Heart left ventricle (tissue), 16 donors: Measurements from ENCODE around the gene BDNF. TPM values are rescaled to one million over a fixed set of nuclear protein-coding genes. Genes with fewer than 3 reads are reported as not detected.

ENCODE experiments used
- ATAC-seq, 4 donors: fragments of 200-7000 bp; cut with Tn5 transposase; one replicate each; pipeline ENCODE4 v1.9.1; 2020 to 2022; ENCODE audit warnings: moderate library complexity in 4 of 4, mild to moderate bottlenecking in 3 of 4, moderate number of reproducible peaks in 1 of 4
- DNase-seq, 5 donors: peaks; one replicate each; pipeline ENCODE4 v3.0.0-alpha.2; 2020
- H3K27ac ChIP-seq, 12 donors: fragments of 200-600 bp; sonication (generic) in 4 of 12; one replicate each; pipeline versions ENCODE4 v1.5.0 to v1.8.0; 2016 to 2022; ENCODE audit warnings: mild to moderate bottlenecking in 2 of 12
- H3K27me3 ChIP-seq, 9 donors: fragments of 200-600 bp; sonication (generic) in 2 of 9; one replicate each; pipeline versions ENCODE4 v1.5.1 to v1.8.0; 2016 to 2022; ENCODE audit warnings: mild to moderate bottlenecking in 3 of 9
- H3K36me3 ChIP-seq, 9 donors: fragments of 200-600 bp; sonication (generic) in 2 of 9; one replicate each; pipeline versions ENCODE4 v1.5.0 to v1.8.0; 2018 to 2022; ENCODE audit warnings: mild to moderate bottlenecking in 2 of 9
- H3K4me1 ChIP-seq, 12 donors: fragments of 200-600 bp; sonication (generic) in 4 of 12; one replicate each; pipeline versions ENCODE4 v1.5.0 to v1.8.0; 2016 to 2022; ENCODE audit warnings: mild to moderate bottlenecking in 3 of 12
- H3K4me3 ChIP-seq, 12 donors: fragments of 200-600 bp; sonication (generic) in 4 of 12; one replicate each; pipeline versions ENCODE4 v1.5.0 to v1.8.0; 2017 to 2022; ENCODE audit warnings: mild to moderate bottlenecking in 9 of 12, moderate library complexity in 4 of 12
- H3K9me3 ChIP-seq, 12 donors: fragments of 200-600 bp; sonication (generic) in 4 of 12; one replicate each; pipeline versions ENCODE4 v1.5.0 to v1.8.0; 2016 to 2022; ENCODE audit warnings: mild to moderate bottlenecking in 1 of 12
- CTCF ChIP-seq, 12 donors: fragments of 200-600 bp; sonication (generic) in 4 of 12; IDR thresholded peaks; one replicate each; pipeline versions ENCODE4 v1.5.0 to v1.8.0; 2018 to 2022; ENCODE audit warnings: antibody characterized with exemption in 12 of 12, mild to moderate bottlenecking in 5 of 12
- POLR2A ChIP-seq, 2 donors: fragments of 450-650 bp; IDR thresholded peaks; one replicate each; pipeline ENCODE4 v1.6.1; 2017; ENCODE audit warnings: antibody characterized with exemption in 2 of 2, mild to moderate bottlenecking in 2 of 2, moderate library complexity in 2 of 2
- WGBS, 4 donors: extraction: QIAGEN DNeasy Blood & Tissue Kit in 2 of 4; methylation state at CpG; one replicate each; pipeline versions ENCODE4 v1.1.5 to v1.1.7; 2013 to 2018; 5-methylcytosine and 5-hydroxymethylcytosine counted together
- intact Hi-C, 10 donors: fragments of 100-400 bp; cut with DNase I; formaldehyde crosslinking; loops; one replicate each; pipeline versions ENCODE4 v1.11.1 to v1.14.2; 2022
- polyA plus RNA-seq, 2 donors: library from polyadenylated mRNA; stranded (reverse); fragments of 200-250 nt; gene quantifications; one replicate each; pipeline ENCODE4 v1.2.3, GENCODE V29; 2013
- total RNA-seq, 9 donors: library from RNA; depleted of rRNA in 2 of 9; stranded (reverse); fragments of >200 nt in 2 of 9; fragmentation: NEBNext Ultra II Directional in 3 of 9; extraction: Animal tissue kit (Norgen Biotek cat#: 25700) in 3 of 9; gene quantifications; one replicate each; pipeline versions ENCODE4 v1.1.0 to v1.2.4, GENCODE V29; 2016 to 2023
- donor health status: ischemic (EF 13 %, LVEDD 7.1; RV severe dilation, severe dysfunction).
- donor health status: healthy with polysubstance abuse.
- donor health status: DM: no; HTN: yes; CAD: no.
- donor health status: DM: no; HTN: no; CAD: no.
- donor health status: ischemic (EF 25% LVEDD 6.9; RV normal size, moderate dysfunction).
- donor health status: ischemic (EF 25% LVEDD 5.7; RV mildly dilated, moderate dysfunction).
- donor health status: healthy.
- donor health status: DM: yes; HTN: yes; CAD: no.
- donor health status: ischemic (EF 35%, LVEDD 5.7; RV mildly dilated, moderate dysfunction).
- donor health status: nonischemic (EF 11% LVEDD 7.7; RV severe dilation, severe dysfunction).
- donor health status: DM: yes; HTN: yes; CAD: no.
- donor health status: PGD.
- donor health status: ischemic (EF 29% LVEDD 5.4; RV normal size, mild dysfunction).
- donor health status: nonischemic (EF 23%, LVEDD 6.1; RV moderate dilation, normal function).

Gene BDNF
- total and polyA plus RNA-seq, 11 donors: 0.93 to 8.5 (median 3.1) TPM

- no peak for TF ChIP-seq CTCF (IDR thresholded peaks at IDR 0.05)
- TF ChIP-seq POLR2A (IDR thresholded peaks at IDR 0.05): no peak
- Histone ChIP-seq H3K36me3 (no peaks in the 10 kb centered on the region), H3K27ac (no peak overlapping the region), H3K4me1 (no peaks in the 10 kb centered on the region), H3K9me3 (no peaks in the 10 kb centered on the region), H3K27me3 (no peaks in the 10 kb centered on the region), H3K4me3 (no peak overlapping the region)
- intact Hi-C loops: no loop called here
- ATAC-seq (no peak), DNase-seq (no peak)
- WGBS, 4 donors: 87 to 100% (median 91%) methylated on average over 1 of the region's 1 CpG
Observed at GRCh38 chr11:27611390-27611789, 88.9 kb downstream of the BDNF start.

- no peak overlapping the region for H3K4me3 ChIP-seq
- no peaks in the 10 kb centered on the region for H3K36me3 ChIP-seq
- intact Hi-C loops: no loop called here
- H3K4me1 ChIP-seq: no peaks in the 10 kb centered on the region
- H3K27me3 ChIP-seq: no peaks in the 10 kb centered on the region
- H3K27ac ChIP-seq: no peak overlapping the region
- TF ChIP-seq POLR2A (IDR thresholded peaks at IDR 0.05) (no peak), CTCF (IDR thresholded peaks at IDR 0.05) (no peak)
- H3K9me3 ChIP-seq: no peaks in the 10 kb centered on the region
- ATAC-seq (no peak), DNase-seq (no peak)
Observed at GRCh38 chr11:27610946-27611345, 89.3 kb downstream of the BDNF start.

- DNase-seq (no peak), ATAC-seq (no peak)
- H3K9me3 ChIP-seq: no peaks in the 10 kb centered on the region
- no peaks in the 10 kb centered on the region for H3K4me1 ChIP-seq
- no peaks in the 10 kb centered on the region for H3K36me3 ChIP-seq
- intact Hi-C loops: no loop called here
- H3K27ac ChIP-seq: no peak overlapping the region
- H3K4me3 ChIP-seq: no peak overlapping the region
- TF ChIP-seq CTCF (IDR thresholded peaks at IDR 0.05) (no peak), POLR2A (IDR thresholded peaks at IDR 0.05) (no peak)
- H3K27me3 ChIP-seq: no peaks in the 10 kb centered on the region
- WGBS, 4 donors: 91 to 95% (median 91%) methylated on average over 3 of the region's 3 CpGs
Observed at GRCh38 chr11:27610280-27610679, 90.0 kb downstream of the BDNF start.

- TF ChIP-seq CTCF (IDR thresholded peaks at IDR 0.05) (no peak), POLR2A (IDR thresholded peaks at IDR 0.05) (no peak)
- DNase-seq (no peak), ATAC-seq (no peak)
- Histone ChIP-seq H3K9me3 (no peaks in the 10 kb centered on the region), H3K4me3 (no peak overlapping the region), H3K27me3 (no peaks in the 10 kb centered on the region), H3K27ac (no peak overlapping the region), H3K36me3 (no peaks in the 10 kb centered on the region), H3K4me1 (no peaks in the 10 kb centered on the region)
- 88 to 96% (median 91%) methylated on average over 2 of the region's 2 CpGs for WGBS, 4 donors
- intact Hi-C loops: no loop called here
Observed at GRCh38 chr11:27608951-27609350, 91.3 kb downstream of the BDNF start.
